ENCODE results near the gene SALL3.

Gene SALL3

GRCh38 chr18:78993014-78993926, 13.7 kb downstream of the SALL3 start:
- DNase-seq, result no peak

GRCh38 chr18:78994000-78994399, 14.4 kb downstream of the SALL3 start:
- peaks cover 12 to 20% of the 10 kb centered on the region in 2 donors for H3K27me3 Mint-ChIP-seq
- no peaks in the 10 kb centered on the region for H3K4me1 Mint-ChIP-seq (ENCODE audit: low read depth in 2 of 2)
- H3K27ac Mint-ChIP-seq, result no peak overlapping the region
- ATAC-seq (replicated peaks), result no peak
- H3K4me3 Mint-ChIP-seq, result no peak overlapping the region
- H3K36me3 Mint-ChIP-seq (ENCODE audit: insufficient read depth), result no peaks in the 10 kb centered on the region
- no peaks in the 10 kb centered on the region for H3K9me3 Mint-ChIP-seq
- DNase-seq, result no peak

More at GRCh38 chr18:78993014-78993926, 13.7 kb downstream of the SALL3 start:
- H3K9me3 Mint-ChIP-seq, result no peaks in the 10 kb centered on the region
- H3K36me3 Mint-ChIP-seq (ENCODE audit: insufficient read depth), result no peaks in the 10 kb centered on the region
- no peak overlapping the region for H3K27ac Mint-ChIP-seq
- no peak overlapping the region for H3K4me3 Mint-ChIP-seq
- no peak for ATAC-seq (replicated peaks)
- no peaks in the 10 kb centered on the region for H3K4me1 Mint-ChIP-seq (ENCODE audit: low read depth in 2 of 2)
- H3K27me3 Mint-ChIP-seq, result peaks cover 7 to 13% of the 10 kb centered on the region in 2 donors

GRCh38 chr18:78994531-78994930, 14.9 kb downstream of the SALL3 start:
- Mint-ChIP-seq H3K9me3 (no peaks in the 10 kb centered on the region), H3K27me3 (peaks cover 17 to 25% of the 10 kb centered on the region in 2 donors), H3K27ac (no peak overlapping the region), H3K4me1 (ENCODE audit: low read depth in 2 of 2) (no peaks in the 10 kb centered on the region), H3K4me3 (no peak overlapping the region), H3K36me3 (ENCODE audit: insufficient read depth) (peaks cover 3% of the 10 kb centered on the region)
- ATAC-seq (replicated peaks), result no peak
- no peak for DNase-seq

- peaks cover 4% of the 10 kb centered on the region for H3K36me3 Mint-ChIP-seq (ENCODE audit: insufficient read depth)
- no peaks in the 10 kb centered on the region for H3K4me1 Mint-ChIP-seq (ENCODE audit: low read depth in 2 of 2)
- no peak for ATAC-seq (replicated peaks)
- DNase-seq, result no peak
- H3K4me3 Mint-ChIP-seq, result no peak overlapping the region
- no peak overlapping the region for H3K27ac Mint-ChIP-seq
- H3K9me3 Mint-ChIP-seq, result no peaks in the 10 kb centered on the region
- H3K27me3 Mint-ChIP-seq, result peaks cover 16 to 25% of the 10 kb centered on the region in 2 donors
Observed at GRCh38 chr18:78994977-78995582, 15.5 kb downstream of the SALL3 start.

GRCh38 chr18:78995740-78996395, 16.2 kb downstream of the SALL3 start:
- ATAC-seq (replicated peaks), result no peak
- DNase-seq, result no peak
- Mint-ChIP-seq H3K4me3 (no peak overlapping the region), H3K36me3 (ENCODE audit: insufficient read depth) (peaks cover 4% of the 10 kb centered on the region), H3K4me1 (ENCODE audit: low read depth in 2 of 2) (no peaks in the 10 kb centered on the region), H3K27ac (no peak overlapping the region), H3K27me3 (peaks cover 12 to 19% of the 10 kb centered on the region in 2 donors), H3K9me3 (no peaks in the 10 kb centered on the region)

- H3K4me1 Mint-ChIP-seq (ENCODE audit: low read depth in 2 of 2), result no peaks in the 10 kb centered on the region
- no peak for ATAC-seq (replicated peaks)
- H3K9me3 Mint-ChIP-seq, result no peaks in the 10 kb centered on the region
- peaks cover 12 to 22% of the 10 kb centered on the region in 2 donors for H3K27me3 Mint-ChIP-seq
- H3K27ac Mint-ChIP-seq, result no peak overlapping the region
- H3K36me3 Mint-ChIP-seq (ENCODE audit: insufficient read depth), result peaks cover 4% of the 10 kb centered on the region
- no peak for DNase-seq
- no peak overlapping the region for H3K4me3 Mint-ChIP-seq
Observed at GRCh38 chr18:78996741-78997490, 17.3 kb downstream of the SALL3 start.

- no peak for DNase-seq
- peaks cover 12 to 22% of the 10 kb centered on the region in 2 donors for H3K27me3 Mint-ChIP-seq
- no peak for ATAC-seq (replicated peaks)
- H3K4me3 Mint-ChIP-seq, result no peak overlapping the region
- no peaks in the 10 kb centered on the region for H3K4me1 Mint-ChIP-seq (ENCODE audit: low read depth in 2 of 2)
- no peak overlapping the region for H3K27ac Mint-ChIP-seq
- H3K36me3 Mint-ChIP-seq (ENCODE audit: insufficient read depth), result peaks cover 4% of the 10 kb centered on the region
- no peaks in the 10 kb centered on the region for H3K9me3 Mint-ChIP-seq
Observed at GRCh38 chr18:78998371-78999071, 18.9 kb downstream of the SALL3 start.

GRCh38 chr18:78999939-79000338, 20.3 kb downstream of the SALL3 start:
- Mint-ChIP-seq H3K36me3 (ENCODE audit: insufficient read depth) (peaks cover 4% of the 10 kb centered on the region), H3K4me1 (ENCODE audit: low read depth in 2 of 2) (no peaks in the 10 kb centered on the region), H3K9me3 (no peaks in the 10 kb centered on the region), H3K4me3 (no peak overlapping the region), H3K27ac (no peak overlapping the region), H3K27me3 (peaks cover 12 to 22% of the 10 kb centered on the region in 2 donors)
- no peak for DNase-seq
- no peak for ATAC-seq (replicated peaks)

GRCh38 chr18:79000997-79001396, 21.4 kb downstream of the SALL3 start:
- Mint-ChIP-seq H3K9me3 (no peaks in the 10 kb centered on the region), H3K4me3 (no peak overlapping the region), H3K27me3 (peaks cover 12 to 22% of the 10 kb centered on the region in 2 donors), H3K27ac (no peak overlapping the region), H3K4me1 (ENCODE audit: low read depth in 2 of 2) (no peaks in the 10 kb centered on the region), H3K36me3 (ENCODE audit: insufficient read depth) (peaks cover 4% of the 10 kb centered on the region)
- ATAC-seq (replicated peaks), result no peak
- no peak for DNase-seq

GRCh38 chr18:79005653-79006052, 26.0 kb downstream of the SALL3 start:
- peaks cover under 1% of the 10 kb centered on the region for H3K36me3 Mint-ChIP-seq (ENCODE audit: insufficient read depth)
- no peak for DNase-seq
- H3K4me3 Mint-ChIP-seq, result no peak overlapping the region
- no peaks in the 10 kb centered on the region for H3K4me1 Mint-ChIP-seq (ENCODE audit: low read depth in 2 of 2)
- peaks cover under 1 to 28% of the 10 kb centered on the region in 2 donors for H3K27me3 Mint-ChIP-seq
- H3K27ac Mint-ChIP-seq, result no peak overlapping the region
- ATAC-seq (replicated peaks), result no peak
- H3K9me3 Mint-ChIP-seq, result no peaks in the 10 kb centered on the region

GRCh38 chr18:79006106-79006795, 26.6 kb downstream of the SALL3 start:
- H3K27ac Mint-ChIP-seq, result no peak overlapping the region
- ATAC-seq (replicated peaks) (no peak), DNase-seq (no peak)
- no peaks in the 10 kb centered on the region for H3K9me3 Mint-ChIP-seq
- H3K4me1 Mint-ChIP-seq (ENCODE audit: low read depth in 2 of 2), result peaks cover 0 to 2% of the 10 kb centered on the region in 2 donors
- peaks cover 7% of the 10 kb centered on the region for H3K36me3 Mint-ChIP-seq (ENCODE audit: insufficient read depth)
- no peak overlapping the region for H3K4me3 Mint-ChIP-seq
- peaks cover 7 to 24% of the 10 kb centered on the region in 2 donors for H3K27me3 Mint-ChIP-seq

GRCh38 chr18:79007440-79007839, 27.8 kb downstream of the SALL3 start:
- H3K9me3 Mint-ChIP-seq, result no peaks in the 10 kb centered on the region
- no peak for DNase-seq
- H3K4me3 Mint-ChIP-seq, result no peak overlapping the region
- peaks cover 0 to 3% of the 10 kb centered on the region in 2 donors for H3K4me1 Mint-ChIP-seq (ENCODE audit: low read depth in 2 of 2)
- no peak overlapping the region for H3K27ac Mint-ChIP-seq
- peaks cover 7% of the 10 kb centered on the region for H3K36me3 Mint-ChIP-seq (ENCODE audit: insufficient read depth)
- peaks cover 11 to 26% of the 10 kb centered on the region in 2 donors for H3K27me3 Mint-ChIP-seq
- ATAC-seq (replicated peaks), result no peak
